Measurements from ENCODE around the gene NUSAP1.
"Not testable (repeated sequence)": the region's sequence is repeated elsewhere in the genome, so short reads cannot be mapped to it uniquely, and the experiment has no call there.

NUSAP1 gene

GRCh38 chr15:41332194-41333025, at the start of gene NUSAP1, which contains the start of gene OIP5:
Gene NUSAP1 (plus strand): TSS chr15:41332881. CDS start chr15:41332958, 77 bp downstream.
Gene OIP5 (minus strand): TSS chr15:41332591. CDS start chr15:41332561, 30 bp downstream.
- peak within 1 kb of the TSS; percentile 73 for H3K27ac ChIP-seq (ENCODE audit: low read length)

GRCh38 chr15:41282980-41283652, 49.6 kb upstream of the NUSAP1 start:
- Histone ChIP-seq H3K9ac (ENCODE audit: low read length) (peak overlapping the region; percentile 89), H3K27ac (ENCODE audit: low read length) (peak overlapping the region; percentile 97), H3K4me1 (ENCODE audit: control insufficient read depth, low read depth, low read length) (peaks cover 11% of the 10 kb centered on the region), H3K4me3 (ENCODE audit: low read length) (peak overlapping the region; percentile 91), H3K36me3 (ENCODE audit: control insufficient read depth, low read depth, low read length) (peaks cover 37% of the 10 kb centered on the region)
- H3K9me3 ChIP-seq (ENCODE audit: control insufficient read depth, low read depth, low read length); H3K27me3 ChIP-seq (ENCODE audit: control insufficient read depth, insufficient read depth, low read length): not testable (repeated sequence)

More at GRCh38 chr15:41332194-41333025, at the start of gene NUSAP1, which contains the start of gene OIP5:
- peak within 1 kb of the TSS; percentile 87 for H3K4me3 ChIP-seq (ENCODE audit: low read length)
- H3K9ac ChIP-seq (ENCODE audit: low read length) = peak within 1 kb of the TSS; percentile 90
- H3K4me1 ChIP-seq (ENCODE audit: control insufficient read depth, low read depth, low read length) = peaks cover 7% of the 10 kb centered on the region
- no peaks in the 10 kb centered on the region for H3K27me3 ChIP-seq (ENCODE audit: control insufficient read depth, insufficient read depth, low read length)
- no peaks in the 10 kb centered on the region for H3K9me3 ChIP-seq (ENCODE audit: control insufficient read depth, low read depth, low read length)
- no peaks in the 10 kb centered on the region for H3K36me3 ChIP-seq (ENCODE audit: control insufficient read depth, low read depth, low read length)

- Histone ChIP-seq H3K9me3 (ENCODE audit: control insufficient read depth, low read depth, low read length) (no peaks in the 10 kb centered on the region), H3K36me3 (ENCODE audit: control insufficient read depth, low read depth, low read length) (peaks cover 44% of the 10 kb centered on the region), H3K4me3 (ENCODE audit: low read length) (peak overlapping the region; percentile 91), H3K27ac (ENCODE audit: low read length) (peak overlapping the region; percentile 97), H3K27me3 (ENCODE audit: control insufficient read depth, insufficient read depth, low read length) (no peaks in the 10 kb centered on the region), H3K9ac (ENCODE audit: low read length) (peak overlapping the region; percentile 89), H3K4me1 (ENCODE audit: control insufficient read depth, low read depth, low read length) (peaks cover 11% of the 10 kb centered on the region)
These were observed 48.8 kb upstream of the NUSAP1 start for GRCh38 chr15:41283653-41284426.

- H3K36me3 ChIP-seq (ENCODE audit: control insufficient read depth, low read depth, low read length) = peaks cover 44% of the 10 kb centered on the region
- peaks cover 11% of the 10 kb centered on the region for H3K4me1 ChIP-seq (ENCODE audit: control insufficient read depth, low read depth, low read length)
- peak overlapping the region; percentile 93 for H3K27ac ChIP-seq (ENCODE audit: low read length)
These were observed 48.1 kb upstream of the NUSAP1 start for GRCh38 chr15:41284427-41285177.

GRCh38 chr15:41285285-41285684, 47.4 kb upstream of the NUSAP1 start:
- no peak overlapping the region for H3K27ac ChIP-seq (ENCODE audit: low read length)
- H3K4me3 ChIP-seq (ENCODE audit: low read length) = peak overlapping the region; percentile 91
- no peaks in the 10 kb centered on the region for H3K27me3 ChIP-seq (ENCODE audit: control insufficient read depth, insufficient read depth, low read length)
- H3K9ac ChIP-seq (ENCODE audit: low read length) = peak overlapping the region; percentile 89
- peaks cover 38% of the 10 kb centered on the region for H3K36me3 ChIP-seq (ENCODE audit: control insufficient read depth, low read depth, low read length)
- H3K9me3 ChIP-seq (ENCODE audit: control insufficient read depth, low read depth, low read length) = no peaks in the 10 kb centered on the region
- H3K4me1 ChIP-seq (ENCODE audit: control insufficient read depth, low read depth, low read length) = peaks cover 11% of the 10 kb centered on the region

More at GRCh38 chr15:41284427-41285177, 48.1 kb upstream of the NUSAP1 start:
- no peaks in the 10 kb centered on the region for H3K9me3 ChIP-seq (ENCODE audit: control insufficient read depth, low read depth, low read length)
- H3K4me3 ChIP-seq (ENCODE audit: low read length) = peak overlapping the region; percentile 91
- H3K27me3 ChIP-seq (ENCODE audit: control insufficient read depth, insufficient read depth, low read length) = no peaks in the 10 kb centered on the region
- peak overlapping the region; percentile 89 for H3K9ac ChIP-seq (ENCODE audit: low read length)

- Histone ChIP-seq H3K27ac (ENCODE audit: low read length) (no peak overlapping the region), H3K36me3 (ENCODE audit: control insufficient read depth, low read depth, low read length) (peaks cover 41% of the 10 kb centered on the region), H3K27me3 (ENCODE audit: control insufficient read depth, insufficient read depth, low read length) (no peaks in the 10 kb centered on the region), H3K9ac (ENCODE audit: low read length) (no peak overlapping the region), H3K4me1 (ENCODE audit: control insufficient read depth, low read depth, low read length) (peaks cover 11% of the 10 kb centered on the region), H3K4me3 (ENCODE audit: low read length) (no peak overlapping the region), H3K9me3 (ENCODE audit: control insufficient read depth, low read depth, low read length) (no peaks in the 10 kb centered on the region)
These were observed 45.9 kb upstream of the NUSAP1 start for GRCh38 chr15:41286665-41287333.

GRCh38 chr15:41288464-41288863, 44.2 kb upstream of the NUSAP1 start:
- Histone ChIP-seq H3K36me3 (ENCODE audit: control insufficient read depth, low read depth, low read length) (peaks cover 41% of the 10 kb centered on the region), H3K9me3 (ENCODE audit: control insufficient read depth, low read depth, low read length) (no peaks in the 10 kb centered on the region), H3K27ac (ENCODE audit: low read length) (no peak overlapping the region), H3K9ac (ENCODE audit: low read length) (no peak overlapping the region), H3K4me1 (ENCODE audit: control insufficient read depth, low read depth, low read length) (peaks cover 7% of the 10 kb centered on the region), H3K27me3 (ENCODE audit: control insufficient read depth, insufficient read depth, low read length) (no peaks in the 10 kb centered on the region), H3K4me3 (ENCODE audit: low read length) (no peak overlapping the region)

- Histone ChIP-seq H3K27me3 (ENCODE audit: control insufficient read depth, insufficient read depth, low read length) (no peaks in the 10 kb centered on the region), H3K9ac (ENCODE audit: low read length) (no peak overlapping the region), H3K27ac (ENCODE audit: low read length) (no peak overlapping the region), H3K36me3 (ENCODE audit: control insufficient read depth, low read depth, low read length) (peaks cover 43% of the 10 kb centered on the region), H3K9me3 (ENCODE audit: control insufficient read depth, low read depth, low read length) (no peaks in the 10 kb centered on the region), H3K4me3 (ENCODE audit: low read length) (no peak overlapping the region), H3K4me1 (ENCODE audit: control insufficient read depth, low read depth, low read length) (peaks cover 6% of the 10 kb centered on the region)
These were observed 42.7 kb upstream of the NUSAP1 start for GRCh38 chr15:41289953-41290352.

- Histone ChIP-seq H3K36me3 (ENCODE audit: control insufficient read depth, low read depth, low read length) (peaks cover 37% of the 10 kb centered on the region), H3K9me3 (ENCODE audit: control insufficient read depth, low read depth, low read length) (no peaks in the 10 kb centered on the region), H3K4me3 (ENCODE audit: low read length) (no peak overlapping the region), H3K4me1 (ENCODE audit: control insufficient read depth, low read depth, low read length) (no peaks in the 10 kb centered on the region), H3K27ac (ENCODE audit: low read length) (no peak overlapping the region), H3K27me3 (ENCODE audit: control insufficient read depth, insufficient read depth, low read length) (no peaks in the 10 kb centered on the region), H3K9ac (ENCODE audit: low read length) (no peak overlapping the region)
These were observed 41.5 kb upstream of the NUSAP1 start for GRCh38 chr15:41291065-41291631.

- H3K9me3 ChIP-seq (ENCODE audit: control insufficient read depth, low read depth, low read length) = no peaks in the 10 kb centered on the region
- no peak overlapping the region for H3K4me3 ChIP-seq (ENCODE audit: low read length)
- no peak overlapping the region for H3K9ac ChIP-seq (ENCODE audit: low read length)
- no peaks in the 10 kb centered on the region for H3K27me3 ChIP-seq (ENCODE audit: control insufficient read depth, insufficient read depth, low read length)
- H3K27ac ChIP-seq (ENCODE audit: low read length) = no peak overlapping the region
- H3K36me3 ChIP-seq (ENCODE audit: control insufficient read depth, low read depth, low read length) = peaks cover 32% of the 10 kb centered on the region
- H3K4me1 ChIP-seq (ENCODE audit: control insufficient read depth, low read depth, low read length) = no peaks in the 10 kb centered on the region
These were observed 40.2 kb upstream of the NUSAP1 start for GRCh38 chr15:41292521-41292920.

Measured in iPS-18a (cell line).